ENCODE results near the gene RFPL3.

The RFPL3 gene

DNA sequence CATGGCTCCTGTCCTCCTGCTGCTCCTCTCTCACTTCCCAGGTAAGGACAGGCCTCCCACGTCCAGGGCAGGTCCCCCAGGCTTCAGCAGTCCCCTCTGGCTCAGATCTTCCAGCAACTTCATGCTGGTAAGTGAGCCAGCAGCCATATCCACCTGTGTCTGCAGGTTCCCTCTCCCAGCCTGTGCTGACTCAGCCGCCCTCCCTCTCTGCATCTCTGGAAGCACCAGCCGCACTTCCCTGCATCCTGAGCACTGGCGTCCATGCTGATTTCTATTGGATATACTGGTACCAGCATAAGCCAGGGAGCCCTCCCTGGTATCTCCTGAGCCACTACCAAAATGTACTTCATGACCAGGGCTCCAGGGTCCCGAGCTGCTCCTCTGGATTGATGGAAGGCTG, 19.0 kb downstream of the RFPL3 start:
- Histone ChIP-seq H3K9ac (ENCODE audit: insufficient read length) (no peak overlapping the region), H3K27ac (no peak overlapping the region), H3K9me3 (ENCODE audit: low read depth, low read length) (no peaks in the 10 kb centered on the region), H3K4me3 (no peak overlapping the region), H3K36me3 (ENCODE audit: insufficient read depth, low read length) (no peaks in the 10 kb centered on the region)
- DNase-seq (ENCODE audit: low read depth, low spot score) = no peak
- TF ChIP-seq POLR2AphosphoS5 (IDR thresholded peaks at IDR 0.05; ENCODE audit: borderline replicate concordance, low read depth, low read length) (no peak), FOXP2 (optimal IDR thresholded peaks at IDR 0.05; ENCODE audit: control extremely low read depth, extremely low read length, insufficient read depth) (no peak), EZH2 (IDR thresholded peaks at IDR 0.05) (no peak)

DNA sequence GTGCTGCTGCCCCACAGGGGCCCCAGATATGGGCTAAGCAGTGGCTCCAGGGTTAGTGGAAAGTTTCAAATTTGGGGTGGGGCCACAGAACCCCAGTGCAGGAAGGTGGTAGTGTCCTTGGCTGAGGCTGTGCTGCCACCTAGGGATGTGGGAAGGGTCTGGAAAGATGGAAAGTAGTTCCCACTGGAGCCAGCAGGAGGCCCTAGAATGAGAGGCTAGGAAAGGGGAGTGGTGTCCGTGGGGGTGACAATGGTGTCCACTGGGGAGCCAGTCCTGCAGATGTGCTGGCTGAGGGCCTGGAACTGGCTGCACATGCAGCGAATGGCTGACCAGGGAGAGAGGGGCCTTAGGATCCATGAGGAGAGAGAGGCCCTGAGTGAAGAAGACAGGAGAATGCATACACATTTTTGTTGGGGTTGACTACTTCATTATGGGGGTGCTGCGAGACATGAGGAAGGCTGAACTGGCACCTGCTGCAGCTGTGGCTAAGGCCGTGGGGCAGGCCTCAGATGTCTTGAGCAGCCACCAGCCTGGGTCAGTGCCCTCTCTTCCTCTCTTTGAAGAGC, 21.1 kb downstream of the RFPL3 start:
- TF ChIP-seq EZH2 (IDR thresholded peaks at IDR 0.05) (no peak), POLR2AphosphoS5 (IDR thresholded peaks at IDR 0.05; ENCODE audit: borderline replicate concordance, low read depth, low read length) (no peak), FOXP2 (optimal IDR thresholded peaks at IDR 0.05; ENCODE audit: control extremely low read depth, extremely low read length, insufficient read depth) (no peak)
- no peak for DNase-seq (ENCODE audit: low read depth, low spot score)
- no peak overlapping the region for H3K4me3 ChIP-seq
- no peaks in the 10 kb centered on the region for H3K36me3 ChIP-seq (ENCODE audit: insufficient read depth, low read length)
- H3K9ac ChIP-seq (ENCODE audit: insufficient read length) = no peak overlapping the region
- no peaks in the 10 kb centered on the region for H3K9me3 ChIP-seq (ENCODE audit: low read depth, low read length)
- no peak overlapping the region for H3K27ac ChIP-seq

DNA sequence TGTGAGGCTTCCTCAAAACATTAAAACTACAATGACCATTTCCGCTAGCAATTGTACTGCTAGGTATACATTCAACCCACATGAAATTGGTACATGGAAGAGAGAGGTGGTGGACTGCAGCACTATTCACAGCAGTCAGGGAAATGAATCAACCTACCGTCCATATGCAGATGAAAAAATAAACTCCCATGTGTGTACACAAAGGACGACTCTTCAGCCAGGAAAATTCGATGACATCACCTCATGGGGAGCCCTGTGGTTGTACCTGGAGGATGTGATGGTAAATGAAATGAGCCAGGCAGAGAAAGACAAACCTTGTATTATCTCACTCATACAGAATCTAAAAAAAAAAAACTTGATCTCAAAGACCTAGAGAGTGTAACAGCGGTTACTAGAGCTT, 23.3 kb downstream of the RFPL3 start:
- H3K27ac ChIP-seq = no peak overlapping the region
- no peak for TF ChIP-seq POLR2AphosphoS5 (IDR thresholded peaks at IDR 0.05; ENCODE audit: borderline replicate concordance, low read depth, low read length)
- no peak for TF ChIP-seq FOXP2 (optimal IDR thresholded peaks at IDR 0.05; ENCODE audit: control extremely low read depth, extremely low read length, insufficient read depth)
- TF ChIP-seq EZH2 (IDR thresholded peaks at IDR 0.05) = no peak
- H3K36me3 ChIP-seq (ENCODE audit: insufficient read depth, low read length) = no peaks in the 10 kb centered on the region
- H3K9me3 ChIP-seq (ENCODE audit: low read depth, low read length) = no peaks in the 10 kb centered on the region
- no peak overlapping the region for H3K9ac ChIP-seq (ENCODE audit: insufficient read length)
- no peak for DNase-seq (ENCODE audit: low read depth, low spot score)
- H3K4me3 ChIP-seq = no peak overlapping the region

DNA sequence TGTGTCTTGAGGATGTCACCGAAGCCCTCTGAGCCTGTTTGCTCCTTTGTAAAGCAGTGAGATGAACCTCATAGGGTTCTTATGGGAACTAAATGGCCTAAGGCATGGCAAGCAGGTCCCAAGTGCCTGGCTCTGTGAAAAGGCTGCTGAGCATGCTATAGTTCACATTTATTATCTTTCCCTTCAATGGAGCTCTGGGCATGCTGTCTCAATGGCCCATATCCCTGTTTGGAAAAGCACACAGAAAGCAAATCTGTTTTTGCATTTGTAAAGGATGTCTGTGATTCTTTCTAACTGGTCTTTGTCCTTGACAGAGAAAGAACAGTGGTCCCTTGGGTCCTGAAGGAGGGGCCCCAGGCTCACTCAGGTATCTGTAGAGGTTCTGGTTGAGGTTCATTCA, 28.0 kb downstream of the RFPL3 start:
- H3K36me3 ChIP-seq (ENCODE audit: insufficient read depth, low read length) = peaks cover 27% of the 10 kb centered on the region
- TF ChIP-seq EZH2 (IDR thresholded peaks at IDR 0.05) = no peak
- no peak for TF ChIP-seq FOXP2 (optimal IDR thresholded peaks at IDR 0.05; ENCODE audit: control extremely low read depth, extremely low read length, insufficient read depth)
- TF ChIP-seq POLR2AphosphoS5 (IDR thresholded peaks at IDR 0.05; ENCODE audit: borderline replicate concordance, low read depth, low read length) = no peak
- no peak overlapping the region for H3K4me3 ChIP-seq
- H3K9ac ChIP-seq (ENCODE audit: insufficient read length) = no peak overlapping the region
- no peaks in the 10 kb centered on the region for H3K9me3 ChIP-seq (ENCODE audit: low read depth, low read length)
- no peak overlapping the region for H3K27ac ChIP-seq
- no peak for DNase-seq (ENCODE audit: low read depth, low spot score)

GRCh38 chr22:32389685-32390084, 32.0 kb downstream of the RFPL3 start:
- Histone ChIP-seq H3K36me3 (ENCODE audit: insufficient read depth, low read length) (peaks cover 64% of the 10 kb centered on the region), H3K9me3 (ENCODE audit: low read depth, low read length) (no peaks in the 10 kb centered on the region), H3K27ac (no peak overlapping the region), H3K9ac (ENCODE audit: insufficient read length) (no peak overlapping the region), H3K4me3 (no peak overlapping the region)
- no peak for DNase-seq (ENCODE audit: low read depth, low spot score)
- no peak for TF ChIP-seq POLR2AphosphoS5 (IDR thresholded peaks at IDR 0.05; ENCODE audit: borderline replicate concordance, low read depth, low read length)
- no peak for TF ChIP-seq EZH2 (IDR thresholded peaks at IDR 0.05)
- no peak for TF ChIP-seq FOXP2 (optimal IDR thresholded peaks at IDR 0.05; ENCODE audit: control extremely low read depth, extremely low read length, insufficient read depth)

GRCh38 chr22:32395107-32395506, 37.4 kb downstream of the RFPL3 start:
- H3K9me3 ChIP-seq (ENCODE audit: low read depth, low read length) = no peaks in the 10 kb centered on the region
- TF ChIP-seq FOXP2 (optimal IDR thresholded peaks at IDR 0.05; ENCODE audit: control extremely low read depth, extremely low read length, insufficient read depth) (no peak), EZH2 (IDR thresholded peaks at IDR 0.05) (no peak), POLR2AphosphoS5 (IDR thresholded peaks at IDR 0.05; ENCODE audit: borderline replicate concordance, low read depth, low read length) (no peak)
- no peak overlapping the region for H3K9ac ChIP-seq (ENCODE audit: insufficient read length)
- H3K4me3 ChIP-seq = no peak overlapping the region
- DNase-seq (ENCODE audit: low read depth, low spot score) = no peak
- peaks cover 92% of the 10 kb centered on the region for H3K36me3 ChIP-seq (ENCODE audit: insufficient read depth, low read length)
- no peak overlapping the region for H3K27ac ChIP-seq

DNA sequence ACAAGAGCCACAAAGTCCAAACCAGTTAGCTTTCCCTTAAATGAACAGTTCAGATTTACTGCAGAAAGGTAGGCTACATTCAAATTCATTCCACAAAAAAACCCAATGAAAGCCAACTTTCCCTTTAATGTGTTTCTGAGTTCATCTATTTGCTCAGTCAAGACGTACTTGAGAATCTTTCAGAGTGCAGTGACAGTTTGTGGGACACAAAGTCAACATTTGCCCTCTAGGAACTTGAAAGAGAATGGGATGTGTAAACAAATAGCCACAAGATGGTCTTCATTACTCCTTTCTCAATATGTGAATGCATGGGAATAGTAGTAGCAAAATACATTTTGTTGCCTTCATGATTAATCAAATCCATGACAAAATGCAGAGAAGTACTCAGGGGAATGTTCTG, 38.6 kb downstream of the RFPL3 start:
- no peak overlapping the region for H3K27ac ChIP-seq
- H3K9me3 ChIP-seq (ENCODE audit: low read depth, low read length) = no peaks in the 10 kb centered on the region

DNA sequence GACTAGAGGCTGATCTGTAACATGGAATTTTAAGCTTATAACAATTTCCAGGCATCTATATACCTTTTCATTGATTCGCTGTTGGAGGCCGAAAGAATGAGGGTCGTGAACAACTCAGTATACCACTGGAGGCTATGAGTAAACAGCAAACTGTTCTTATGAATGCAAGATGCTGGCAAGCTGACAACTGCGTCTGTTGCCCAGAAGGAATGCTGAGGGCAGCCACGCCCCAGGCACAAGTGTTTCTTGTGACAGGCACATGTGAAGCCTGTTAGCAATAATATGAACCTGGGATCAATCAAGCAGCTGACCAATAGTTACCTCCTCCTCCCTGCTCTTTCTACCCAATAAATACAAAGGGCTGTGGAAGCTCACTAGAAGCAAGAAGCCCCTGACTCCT, 39.1 kb downstream of the RFPL3 start:
- TF ChIP-seq POLR2AphosphoS5 (IDR thresholded peaks at IDR 0.05; ENCODE audit: borderline replicate concordance, low read depth, low read length) (no peak), EZH2 (IDR thresholded peaks at IDR 0.05) (no peak), FOXP2 (optimal IDR thresholded peaks at IDR 0.05; ENCODE audit: control extremely low read depth, extremely low read length, insufficient read depth) (no peak)
- no peaks in the 10 kb centered on the region for H3K9me3 ChIP-seq (ENCODE audit: low read depth, low read length)
- no peak overlapping the region for H3K4me3 ChIP-seq
- DNase-seq (ENCODE audit: low read depth, low spot score) = no peak
- H3K36me3 ChIP-seq (ENCODE audit: insufficient read depth, low read length) = peaks cover 97% of the 10 kb centered on the region
- no peak overlapping the region for H3K27ac ChIP-seq
- H3K9ac ChIP-seq (ENCODE audit: insufficient read length) = no peak overlapping the region

More for the DNA sequence above, 38.6 kb downstream of the RFPL3 start:
- H3K9ac ChIP-seq (ENCODE audit: insufficient read length) = no peak overlapping the region
- H3K36me3 ChIP-seq (ENCODE audit: insufficient read depth, low read length) = peaks cover 95% of the 10 kb centered on the region
- no peak for TF ChIP-seq POLR2AphosphoS5 (IDR thresholded peaks at IDR 0.05; ENCODE audit: borderline replicate concordance, low read depth, low read length)
- no peak for TF ChIP-seq EZH2 (IDR thresholded peaks at IDR 0.05)
- TF ChIP-seq FOXP2 (optimal IDR thresholded peaks at IDR 0.05; ENCODE audit: control extremely low read depth, extremely low read length, insufficient read depth) = no peak
- DNase-seq (ENCODE audit: low read depth, low spot score) = no peak
- no peak overlapping the region for H3K4me3 ChIP-seq

DNA sequence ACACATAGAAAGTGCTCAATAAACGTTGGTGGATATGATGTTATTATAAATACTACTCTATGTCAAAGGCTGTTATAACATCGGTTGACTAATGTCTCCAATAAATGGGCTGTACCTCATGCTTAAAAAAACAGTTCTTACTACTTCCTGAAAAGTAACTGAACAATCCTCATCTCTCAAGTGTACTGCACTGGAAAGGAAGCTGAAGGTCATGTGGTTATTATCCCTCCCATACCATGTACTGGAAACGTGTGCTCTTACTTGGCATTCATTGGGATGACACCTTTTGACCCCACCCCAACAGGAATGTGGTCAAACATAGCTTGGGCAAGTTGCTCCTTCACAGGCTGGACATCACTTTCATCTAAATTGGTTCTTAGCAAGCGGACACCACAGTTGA, 43.8 kb downstream of the RFPL3 start:
- no peak for DNase-seq (ENCODE audit: low read depth, low spot score)
- Histone ChIP-seq H3K9ac (ENCODE audit: insufficient read length) (no peak overlapping the region), H3K36me3 (ENCODE audit: insufficient read depth, low read length) (peaks cover 82% of the 10 kb centered on the region), H3K9me3 (ENCODE audit: low read depth, low read length) (no peaks in the 10 kb centered on the region), H3K27ac (no peak overlapping the region), H3K4me3 (no peak overlapping the region)
- TF ChIP-seq FOXP2 (optimal IDR thresholded peaks at IDR 0.05; ENCODE audit: control extremely low read depth, extremely low read length, insufficient read depth) = no peak
